Panc1 (cell line): ENCODE data around the gene ANKRD60.

Experiments
- POLR2AphosphoS5 ChIP-seq: IDR thresholded peaks from 2 replicates; pipeline ENCODE4 v1.6.1; 2012; ENCODE audit warnings: mild to moderate bottlenecking, low read depth, low read length, moderate library complexity
- SIN3A ChIP-seq: IDR thresholded peaks from 2 replicates; pipeline ENCODE4 v1.6.1; 2012; ENCODE audit warnings: low read depth, mild to moderate bottlenecking, low read length, moderate library complexity, borderline replicate concordance; ENCODE audit not compliant: insufficient read depth
- TCF7L2 ChIP-seq: IDR thresholded peaks from 2 replicates; pipeline ENCODE4 v1.6.1; 2011; ENCODE audit warnings: mild to moderate bottlenecking, low read depth, low read length, inconsistent platforms
- TF ChIP-seq, protein P1 (sequence below): fragments of 450-650 bp; IDR thresholded peaks from 2 replicates; pipeline ENCODE4 v1.5.1; 2017; ENCODE audit warnings: mild to moderate bottlenecking
- TF ChIP-seq, protein P2 (sequence below), 2 experiments: IDR thresholded peaks; 2 replicates each; pipeline ENCODE4 v1.6.1; 2011 to 2012; ENCODE audit warnings: low read depth in 2 of 2, control low read depth in 1 of 2, low read length in 1 of 2, mild to moderate bottlenecking in 1 of 2, moderate library complexity in 1 of 2; ENCODE audit not compliant: insufficient read depth in 1 of 2

DNA sequence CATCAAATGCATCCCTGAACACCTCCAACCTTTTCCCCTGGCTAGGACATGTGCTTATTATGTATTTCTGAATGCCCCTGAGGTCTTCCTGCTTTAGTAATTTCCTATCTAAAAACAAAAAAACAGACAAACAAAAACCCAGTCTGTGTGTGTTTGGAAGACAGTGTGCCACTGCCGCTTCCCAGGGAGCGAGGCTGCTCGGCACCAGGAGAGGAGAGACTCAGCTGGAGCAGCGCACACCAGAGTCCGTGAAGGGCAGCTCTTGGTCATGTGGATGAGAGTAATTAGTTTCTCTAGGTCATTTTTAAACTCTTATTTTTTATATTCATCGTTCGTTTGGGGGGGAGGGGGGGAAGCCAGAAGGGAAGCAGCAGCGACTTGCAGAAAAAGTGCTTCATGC lies 10.0 kb upstream of the ANKRD60 start:
- TF ChIP-seq, protein P1, sequence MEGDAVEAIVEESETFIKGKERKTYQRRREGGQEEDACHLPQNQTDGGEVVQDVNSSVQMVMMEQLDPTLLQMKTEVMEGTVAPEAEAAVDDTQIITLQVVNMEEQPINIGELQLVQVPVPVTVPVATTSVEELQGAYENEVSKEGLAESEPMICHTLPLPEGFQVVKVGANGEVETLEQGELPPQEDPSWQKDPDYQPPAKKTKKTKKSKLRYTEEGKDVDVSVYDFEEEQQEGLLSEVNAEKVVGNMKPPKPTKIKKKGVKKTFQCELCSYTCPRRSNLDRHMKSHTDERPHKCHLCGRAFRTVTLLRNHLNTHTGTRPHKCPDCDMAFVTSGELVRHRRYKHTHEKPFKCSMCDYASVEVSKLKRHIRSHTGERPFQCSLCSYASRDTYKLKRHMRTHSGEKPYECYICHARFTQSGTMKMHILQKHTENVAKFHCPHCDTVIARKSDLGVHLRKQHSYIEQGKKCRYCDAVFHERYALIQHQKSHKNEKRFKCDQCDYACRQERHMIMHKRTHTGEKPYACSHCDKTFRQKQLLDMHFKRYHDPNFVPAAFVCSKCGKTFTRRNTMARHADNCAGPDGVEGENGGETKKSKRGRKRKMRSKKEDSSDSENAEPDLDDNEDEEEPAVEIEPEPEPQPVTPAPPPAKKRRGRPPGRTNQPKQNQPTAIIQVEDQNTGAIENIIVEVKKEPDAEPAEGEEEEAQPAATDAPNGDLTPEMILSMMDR, result no peak
- TF ChIP-seq TCF7L2 (no peak), SIN3A (no peak), POLR2AphosphoS5 (no peak)
- TF ChIP-seq, protein P2, sequence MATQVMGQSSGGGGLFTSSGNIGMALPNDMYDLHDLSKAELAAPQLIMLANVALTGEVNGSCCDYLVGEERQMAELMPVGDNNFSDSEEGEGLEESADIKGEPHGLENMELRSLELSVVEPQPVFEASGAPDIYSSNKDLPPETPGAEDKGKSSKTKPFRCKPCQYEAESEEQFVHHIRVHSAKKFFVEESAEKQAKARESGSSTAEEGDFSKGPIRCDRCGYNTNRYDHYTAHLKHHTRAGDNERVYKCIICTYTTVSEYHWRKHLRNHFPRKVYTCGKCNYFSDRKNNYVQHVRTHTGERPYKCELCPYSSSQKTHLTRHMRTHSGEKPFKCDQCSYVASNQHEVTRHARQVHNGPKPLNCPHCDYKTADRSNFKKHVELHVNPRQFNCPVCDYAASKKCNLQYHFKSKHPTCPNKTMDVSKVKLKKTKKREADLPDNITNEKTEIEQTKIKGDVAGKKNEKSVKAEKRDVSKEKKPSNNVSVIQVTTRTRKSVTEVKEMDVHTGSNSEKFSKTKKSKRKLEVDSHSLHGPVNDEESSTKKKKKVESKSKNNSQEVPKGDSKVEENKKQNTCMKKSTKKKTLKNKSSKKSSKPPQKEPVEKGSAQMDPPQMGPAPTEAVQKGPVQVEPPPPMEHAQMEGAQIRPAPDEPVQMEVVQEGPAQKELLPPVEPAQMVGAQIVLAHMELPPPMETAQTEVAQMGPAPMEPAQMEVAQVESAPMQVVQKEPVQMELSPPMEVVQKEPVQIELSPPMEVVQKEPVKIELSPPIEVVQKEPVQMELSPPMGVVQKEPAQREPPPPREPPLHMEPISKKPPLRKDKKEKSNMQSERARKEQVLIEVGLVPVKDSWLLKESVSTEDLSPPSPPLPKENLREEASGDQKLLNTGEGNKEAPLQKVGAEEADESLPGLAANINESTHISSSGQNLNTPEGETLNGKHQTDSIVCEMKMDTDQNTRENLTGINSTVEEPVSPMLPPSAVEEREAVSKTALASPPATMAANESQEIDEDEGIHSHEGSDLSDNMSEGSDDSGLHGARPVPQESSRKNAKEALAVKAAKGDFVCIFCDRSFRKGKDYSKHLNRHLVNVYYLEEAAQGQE (IDR thresholded peaks at IDR 0.05; ENCODE audit: insufficient read depth in 1 of 2, low read depth in 2 of 2, low read length in 1 of 2), result no peak
